ENCODE results near the gene GRAMD2B.
"Not testable (repeated sequence)": the region's sequence is repeated elsewhere in the genome, so short reads cannot be mapped to it uniquely, and the experiment has no call there.

The GRAMD2B gene

DNA sequence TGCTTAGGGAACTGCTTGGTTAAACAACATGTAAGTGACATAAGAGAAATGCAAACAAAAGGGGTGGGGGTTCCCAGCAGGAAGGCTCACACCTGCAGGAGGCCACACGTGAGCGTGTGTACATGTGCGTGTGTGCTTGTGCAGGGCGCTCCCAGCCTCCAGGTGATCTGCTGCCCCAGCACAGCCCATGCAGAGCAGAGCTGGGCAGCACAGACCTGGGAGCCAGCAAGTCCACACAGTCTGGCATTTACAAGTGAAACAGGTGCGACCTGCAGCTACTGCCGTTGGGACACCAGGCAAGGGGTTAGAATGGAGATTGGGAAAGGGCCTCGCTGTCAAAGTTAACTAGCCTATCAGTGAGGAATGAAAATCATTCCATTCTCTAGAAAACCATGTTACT, 41.8 kb downstream of the GRAMD2B start:
- no peaks in the 10 kb centered on the region for H3K36me3 Mint-ChIP-seq (ENCODE audit: low read depth)
- H3K27me3 Mint-ChIP-seq, result no peaks in the 10 kb centered on the region
- intact Hi-C loops (cut with micrococcal nuclease), result no loop called here
- H3K9me3 Mint-ChIP-seq, result no peaks in the 10 kb centered on the region
- no peak overlapping the region for H3K27ac Mint-ChIP-seq
- no peak overlapping the region for H3K4me3 Mint-ChIP-seq
- no peaks in the 10 kb centered on the region for H3K4me1 Mint-ChIP-seq (ENCODE audit: low read depth)

DNA sequence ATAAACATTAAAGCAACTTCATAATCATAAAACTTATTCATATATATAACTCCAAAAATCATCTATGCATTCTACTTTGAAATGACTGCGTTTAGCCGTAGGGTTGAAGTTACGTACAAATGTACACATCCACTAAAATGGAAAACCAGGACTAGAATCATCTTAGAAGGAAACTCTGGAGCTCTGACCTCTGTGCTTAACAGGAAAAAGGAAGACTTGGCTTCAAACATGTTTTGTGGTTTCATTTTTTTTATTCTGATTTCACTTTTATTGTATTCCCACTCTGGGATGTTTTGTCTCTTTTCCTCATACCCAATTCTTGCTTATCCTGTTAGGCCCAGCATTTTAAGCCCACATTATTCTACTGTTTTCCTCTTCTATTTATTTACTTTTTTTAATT, 44.9 kb downstream of the GRAMD2B start:
- Mint-ChIP-seq H3K36me3 (ENCODE audit: low read depth) (no peaks in the 10 kb centered on the region), H3K4me1 (ENCODE audit: low read depth) (no peaks in the 10 kb centered on the region), H3K27ac (no peak overlapping the region), H3K9me3 (no peaks in the 10 kb centered on the region), H3K27me3 (no peaks in the 10 kb centered on the region), H3K4me3 (no peak overlapping the region)
- intact Hi-C loops (cut with micrococcal nuclease), result no loop called here

DNA sequence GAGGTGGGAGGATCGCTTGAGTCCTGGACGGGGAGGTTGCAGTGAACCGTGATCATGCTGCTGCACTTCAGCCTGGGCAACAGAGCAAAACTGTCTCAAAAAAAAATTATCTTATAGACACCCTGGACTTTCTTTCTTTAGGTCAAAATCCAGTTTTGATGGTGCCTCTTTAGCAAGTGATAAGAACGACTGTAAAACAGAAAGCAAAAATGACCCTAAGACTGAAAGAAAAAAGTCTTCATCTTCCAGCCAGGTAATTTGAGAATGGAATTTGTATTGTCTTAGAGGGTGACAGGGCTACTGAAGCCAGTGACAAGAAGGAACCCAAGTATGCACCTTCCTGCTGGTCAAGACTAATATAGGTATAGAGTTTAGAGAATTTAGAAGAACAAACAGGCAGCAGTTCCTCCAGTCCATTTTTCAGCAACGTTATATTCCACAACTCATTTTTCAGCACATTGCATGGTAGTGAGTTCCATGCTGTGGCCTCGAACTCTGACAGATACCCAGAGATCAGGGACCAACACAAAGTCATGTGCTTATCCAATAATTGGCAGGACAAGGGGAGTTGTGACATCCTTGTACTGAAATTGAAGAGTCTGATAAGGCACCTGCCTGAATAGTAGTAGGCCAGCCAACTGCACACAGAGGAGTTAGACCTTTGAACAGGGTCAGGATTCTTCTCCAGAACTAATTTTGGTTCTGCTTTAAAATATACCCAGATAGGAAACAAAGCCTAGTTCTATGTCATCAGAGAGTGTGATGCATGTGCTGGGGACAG, 46.5 kb downstream of the GRAMD2B start:
- Mint-ChIP-seq H3K4me3 (no peak overlapping the region), H3K4me1 (ENCODE audit: low read depth) (no peaks in the 10 kb centered on the region), H3K9me3 (no peaks in the 10 kb centered on the region), H3K36me3 (ENCODE audit: low read depth) (no peaks in the 10 kb centered on the region), H3K27me3 (no peaks in the 10 kb centered on the region), H3K27ac (no peak overlapping the region)
- intact Hi-C loops (cut with micrococcal nuclease), result no loop called here

DNA sequence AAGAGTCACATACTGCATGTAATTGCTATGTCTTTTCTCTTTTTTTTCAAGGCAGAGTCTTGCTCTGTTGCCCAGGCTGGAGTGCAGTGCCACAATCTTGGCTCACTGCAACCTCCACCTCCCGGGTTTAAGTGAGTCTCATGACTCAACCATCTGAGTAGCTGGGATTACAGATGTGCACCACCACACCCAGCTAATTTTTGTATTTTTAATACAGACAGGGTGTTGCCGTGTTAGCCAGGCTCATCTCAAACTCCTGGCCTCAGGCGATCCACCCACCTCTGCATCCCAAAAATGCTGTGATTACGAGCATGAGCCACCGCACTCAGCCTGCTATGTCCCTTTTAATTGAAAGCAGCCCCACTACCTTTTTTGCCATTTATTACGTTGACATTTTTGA, 47.3 kb downstream of the GRAMD2B start:
- H3K36me3 Mint-ChIP-seq (ENCODE audit: low read depth); H3K9me3 Mint-ChIP-seq; H3K27ac Mint-ChIP-seq; H3K4me1 Mint-ChIP-seq (ENCODE audit: low read depth); intact Hi-C loops (cut with micrococcal nuclease); H3K27me3 Mint-ChIP-seq; H3K4me3 Mint-ChIP-seq: not testable (repeated sequence)

DNA sequence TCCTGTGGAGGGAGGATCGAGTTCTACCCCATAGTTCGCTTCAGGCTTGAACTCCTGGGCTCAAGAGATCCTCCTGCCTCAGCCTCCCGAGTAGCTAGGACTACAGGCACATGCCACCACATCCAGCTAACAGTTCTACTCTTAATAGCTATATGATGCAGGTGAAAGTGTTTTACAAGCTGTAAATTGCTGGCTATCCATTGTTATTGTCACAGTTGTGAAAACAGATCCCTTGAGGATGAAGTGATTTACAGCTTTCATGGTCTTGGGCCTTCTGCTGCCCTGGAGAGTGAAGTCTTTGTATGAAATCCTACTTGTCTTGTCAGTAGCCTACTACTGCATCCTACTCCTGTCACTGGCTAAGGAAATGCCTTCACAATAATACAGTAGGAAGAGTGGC, 48.0 kb downstream of the GRAMD2B start:
- Mint-ChIP-seq H3K36me3 (ENCODE audit: low read depth) (no peaks in the 10 kb centered on the region), H3K9me3 (no peaks in the 10 kb centered on the region), H3K4me3 (no peak overlapping the region), H3K4me1 (ENCODE audit: low read depth) (no peaks in the 10 kb centered on the region), H3K27me3 (no peaks in the 10 kb centered on the region), H3K27ac (no peak overlapping the region)
- intact Hi-C loops (cut with micrococcal nuclease), result no loop called here

DNA sequence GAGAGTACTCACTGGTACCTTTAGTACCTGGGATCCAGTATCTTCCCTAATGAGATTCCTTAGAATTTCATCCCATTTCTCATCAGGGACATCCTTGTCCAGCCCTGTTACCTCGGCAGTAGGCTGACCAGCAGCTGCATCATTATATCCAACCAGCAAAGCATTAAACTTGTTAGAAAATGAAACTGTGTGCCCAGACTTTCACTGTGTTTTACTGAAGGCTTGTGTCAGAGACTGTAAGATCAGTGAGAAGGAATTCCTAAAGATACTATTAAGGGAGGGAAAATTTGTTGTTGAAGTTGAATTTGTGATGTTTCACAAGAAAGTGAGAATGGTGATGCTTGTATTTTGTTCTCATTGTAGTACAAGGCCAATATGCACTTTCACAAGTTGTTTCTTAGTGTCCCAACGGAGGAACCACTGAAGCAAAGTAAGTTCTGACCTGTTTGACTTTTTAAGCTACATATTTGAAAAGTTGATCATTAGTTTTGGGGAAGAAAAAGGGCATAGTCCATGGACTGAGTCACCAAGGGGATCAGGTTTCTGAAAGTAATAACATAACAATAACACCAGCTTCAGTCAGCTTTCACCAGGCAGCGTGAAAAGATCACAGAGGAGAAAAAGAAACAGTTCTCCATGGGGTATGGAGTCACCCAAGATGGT, 48.8 kb downstream of the GRAMD2B start:
- H3K36me3 Mint-ChIP-seq (ENCODE audit: low read depth), result no peaks in the 10 kb centered on the region

DNA sequence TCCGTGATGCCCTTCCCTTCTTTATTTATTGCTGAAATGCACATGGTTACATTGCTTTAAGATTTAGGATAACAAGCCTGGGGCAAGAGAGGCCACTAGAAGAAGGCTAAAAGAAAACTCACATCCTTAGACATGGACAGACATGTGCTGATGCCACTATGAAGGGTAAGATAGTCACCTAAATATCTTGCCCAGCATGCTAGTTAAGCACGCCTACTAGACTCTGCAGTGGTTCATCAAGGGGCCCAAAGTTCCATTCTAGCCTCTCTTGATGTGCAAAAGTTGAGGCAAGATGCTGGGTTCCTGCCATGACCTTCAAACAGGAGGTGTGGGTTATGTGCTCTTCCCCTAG, 49.3 kb downstream of the GRAMD2B start:
- H3K27ac Mint-ChIP-seq, result no peak overlapping the region
- H3K36me3 Mint-ChIP-seq (ENCODE audit: low read depth), result no peaks in the 10 kb centered on the region
- intact Hi-C loops (cut with micrococcal nuclease), result no loop called here
- H3K4me1 Mint-ChIP-seq (ENCODE audit: low read depth), result no peaks in the 10 kb centered on the region
- H3K9me3 Mint-ChIP-seq, result no peaks in the 10 kb centered on the region
- H3K4me3 Mint-ChIP-seq, result no peak overlapping the region
- H3K27me3 Mint-ChIP-seq, result no peaks in the 10 kb centered on the region

More for the DNA sequence above, 48.8 kb downstream of the GRAMD2B start:
- intact Hi-C loops (cut with micrococcal nuclease), result no loop called here
- no peaks in the 10 kb centered on the region for H3K4me1 Mint-ChIP-seq (ENCODE audit: low read depth)
- no peak overlapping the region for H3K27ac Mint-ChIP-seq
- H3K27me3 Mint-ChIP-seq, result no peaks in the 10 kb centered on the region
- H3K9me3 Mint-ChIP-seq, result no peaks in the 10 kb centered on the region
- H3K4me3 Mint-ChIP-seq, result no peak overlapping the region

DNA sequence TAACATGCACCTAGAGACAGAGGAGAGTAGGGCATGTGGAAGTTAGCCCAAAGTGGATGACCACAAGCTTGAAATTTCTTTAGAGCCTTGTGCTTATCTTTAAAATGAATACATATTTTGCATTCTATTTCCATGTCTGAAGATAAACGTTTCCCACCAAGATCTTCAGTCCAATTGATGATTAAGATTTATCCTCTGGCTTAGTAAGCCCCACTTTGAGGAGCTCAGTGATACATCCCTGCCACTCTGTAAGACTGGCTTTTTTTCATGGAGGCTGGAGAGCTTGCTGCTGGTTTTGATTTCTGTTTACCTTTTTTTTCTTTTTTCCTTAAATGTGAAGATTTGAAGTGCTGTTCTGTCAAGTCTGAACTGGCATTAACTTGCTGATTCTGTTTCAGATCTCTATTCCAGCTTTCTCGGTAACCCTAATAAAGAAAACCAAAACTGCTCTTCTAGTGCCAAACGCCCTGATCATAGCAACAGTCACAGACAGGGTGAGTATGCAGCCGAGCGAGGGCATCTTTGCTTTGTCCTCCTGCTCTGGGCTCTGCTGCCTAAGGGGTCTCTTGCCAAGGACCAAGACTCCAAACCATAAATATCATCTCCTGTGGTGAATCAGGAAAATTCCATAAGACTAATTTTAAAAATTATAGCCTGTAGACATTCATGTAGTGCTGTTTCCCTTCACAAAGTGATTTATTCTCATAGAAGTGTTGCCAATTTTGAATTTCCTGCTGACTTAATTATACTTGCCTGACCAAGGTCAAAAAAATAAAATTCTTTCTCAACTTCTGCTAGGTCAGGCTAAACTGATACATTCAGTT, 54.3 kb downstream of the GRAMD2B start:
- Mint-ChIP-seq H3K4me1 (ENCODE audit: low read depth) (no peaks in the 10 kb centered on the region), H3K36me3 (ENCODE audit: low read depth) (peaks cover 6% of the 10 kb centered on the region), H3K4me3 (no peak overlapping the region), H3K27ac (no peak overlapping the region), H3K9me3 (no peaks in the 10 kb centered on the region), H3K27me3 (no peaks in the 10 kb centered on the region)
- intact Hi-C loops (cut with micrococcal nuclease), result no loop called here

DNA sequence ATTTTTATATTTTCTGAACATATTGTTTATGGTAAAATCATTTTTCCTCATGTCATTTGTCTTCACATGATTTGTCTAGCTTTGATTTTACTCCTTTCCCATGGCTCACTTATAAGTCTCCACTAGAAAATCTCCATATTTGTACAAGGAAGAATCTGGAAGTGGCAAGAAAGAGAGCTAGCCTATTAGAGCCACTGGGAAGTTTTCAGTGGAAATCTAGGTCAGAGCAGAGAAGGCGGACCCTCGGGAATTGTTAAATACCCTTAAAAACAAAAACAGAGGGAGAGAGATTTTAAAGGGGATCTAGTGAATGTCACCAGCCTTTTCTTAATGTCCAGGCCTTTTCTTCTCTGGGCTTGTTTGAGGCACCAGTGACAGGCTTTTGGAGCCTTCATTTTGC, 56.6 kb downstream of the GRAMD2B start:
- Mint-ChIP-seq H3K4me3 (no peak overlapping the region), H3K36me3 (ENCODE audit: low read depth) (peaks cover 13% of the 10 kb centered on the region), H3K27me3 (no peaks in the 10 kb centered on the region), H3K27ac (no peak overlapping the region), H3K4me1 (ENCODE audit: low read depth) (no peaks in the 10 kb centered on the region), H3K9me3 (no peaks in the 10 kb centered on the region)
- intact Hi-C loops (cut with micrococcal nuclease), result no loop called here

DNA sequence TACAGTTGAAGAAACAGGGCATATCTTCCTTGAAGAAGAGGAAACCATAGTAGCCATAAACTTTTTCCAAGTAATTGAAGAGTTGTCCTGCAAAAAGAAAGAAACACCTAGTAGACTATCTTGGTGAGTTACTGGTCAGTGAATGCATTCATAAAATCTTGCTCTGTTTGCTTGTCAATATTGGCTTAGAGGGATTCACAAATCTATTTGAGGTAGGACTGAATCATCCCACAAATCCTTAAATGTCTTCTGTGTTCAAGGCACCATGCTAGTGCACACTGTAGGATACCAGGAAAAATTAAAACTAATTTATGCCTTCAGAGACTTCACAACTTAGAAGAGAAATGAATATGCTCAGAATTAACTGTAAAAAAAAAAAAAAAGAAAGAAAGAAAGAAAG, 57.6 kb downstream of the GRAMD2B start:
- H3K4me1 Mint-ChIP-seq (ENCODE audit: low read depth), result no peaks in the 10 kb centered on the region
- intact Hi-C loops (cut with micrococcal nuclease), result no loop called here
- H3K27me3 Mint-ChIP-seq, result no peaks in the 10 kb centered on the region
- H3K4me3 Mint-ChIP-seq, result no peak overlapping the region
- H3K9me3 Mint-ChIP-seq, result no peaks in the 10 kb centered on the region
- H3K27ac Mint-ChIP-seq, result no peak overlapping the region
- H3K36me3 Mint-ChIP-seq (ENCODE audit: low read depth), result peaks cover 13% of the 10 kb centered on the region

DNA sequence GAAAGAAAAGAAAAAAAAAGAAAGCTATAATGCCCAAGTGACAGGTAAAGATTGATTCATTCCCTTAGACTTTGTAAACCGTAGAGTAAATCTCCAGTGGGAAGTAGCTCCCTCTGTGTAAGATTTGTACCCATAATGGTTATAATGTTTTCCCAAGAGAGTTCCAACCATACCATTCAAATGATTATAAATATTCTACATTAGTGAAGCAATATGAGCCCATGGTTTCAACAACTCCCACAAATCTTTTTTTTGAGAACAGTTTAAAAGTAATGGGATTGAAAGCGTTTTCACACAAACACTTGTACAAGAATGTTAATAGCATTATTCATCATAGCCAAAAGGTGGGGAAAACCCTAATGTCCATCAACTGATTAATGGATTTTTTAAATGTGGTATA, 58.0 kb downstream of the GRAMD2B start:
- H3K27ac Mint-ChIP-seq, result no peak overlapping the region
- intact Hi-C loops (cut with micrococcal nuclease), result no loop called here
- H3K4me1 Mint-ChIP-seq (ENCODE audit: low read depth), result no peaks in the 10 kb centered on the region
- no peak overlapping the region for H3K4me3 Mint-ChIP-seq
- H3K27me3 Mint-ChIP-seq, result no peaks in the 10 kb centered on the region
- H3K36me3 Mint-ChIP-seq (ENCODE audit: low read depth), result peaks cover 13% of the 10 kb centered on the region
- H3K9me3 Mint-ChIP-seq, result no peaks in the 10 kb centered on the region

DNA sequence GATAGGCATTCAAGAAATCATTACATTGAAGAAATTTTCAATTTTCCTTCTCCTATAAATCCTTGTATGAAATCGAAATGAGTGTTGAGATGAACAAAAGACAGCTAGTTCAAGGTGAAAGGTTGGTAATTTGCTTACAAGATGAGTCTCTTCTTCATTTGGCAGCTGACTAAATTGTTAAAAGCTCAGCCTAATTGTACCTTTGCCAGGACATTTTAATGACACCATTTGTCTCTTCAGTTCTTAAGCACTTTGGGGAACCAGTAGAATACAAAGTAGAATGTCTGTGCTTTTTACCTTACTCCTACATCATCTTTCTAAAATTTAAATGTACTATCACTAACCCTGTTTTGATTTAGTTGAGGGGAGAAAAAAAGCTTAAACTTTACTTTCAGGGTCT, 59.4 kb downstream of the GRAMD2B start:
- Mint-ChIP-seq H3K27me3 (no peaks in the 10 kb centered on the region), H3K4me1 (ENCODE audit: low read depth) (no peaks in the 10 kb centered on the region), H3K9me3 (no peaks in the 10 kb centered on the region), H3K27ac (no peak overlapping the region), H3K36me3 (ENCODE audit: low read depth) (peaks cover 13% of the 10 kb centered on the region), H3K4me3 (no peak overlapping the region)
- intact Hi-C loops (cut with micrococcal nuclease), result no loop called here

DNA sequence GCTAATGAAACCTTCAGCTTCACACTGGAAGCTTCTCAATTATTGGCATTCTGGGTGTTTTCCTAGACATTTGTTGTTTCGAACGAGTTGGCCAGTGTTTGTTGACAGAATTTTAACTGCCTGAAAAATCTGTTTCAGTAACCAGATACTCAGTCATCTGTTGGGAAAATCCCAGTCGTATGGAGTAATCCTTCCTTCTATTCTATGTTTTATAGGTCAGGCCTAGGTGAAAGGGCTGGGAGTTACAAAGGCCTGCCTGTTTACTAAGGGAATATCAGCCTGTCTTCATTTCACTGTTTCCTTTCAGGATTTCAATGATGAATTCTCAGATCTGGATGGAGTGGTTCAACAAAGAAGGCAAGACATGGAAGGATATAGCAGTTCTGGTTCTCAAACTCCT, 59.9 kb downstream of the GRAMD2B start:
- intact Hi-C loops (cut with micrococcal nuclease), result no loop called here
- Mint-ChIP-seq H3K4me1 (ENCODE audit: low read depth) (no peaks in the 10 kb centered on the region), H3K27ac (no peak overlapping the region), H3K9me3 (no peaks in the 10 kb centered on the region), H3K27me3 (no peaks in the 10 kb centered on the region), H3K4me3 (no peak overlapping the region), H3K36me3 (ENCODE audit: low read depth) (peaks cover 13% of the 10 kb centered on the region)

DNA sequence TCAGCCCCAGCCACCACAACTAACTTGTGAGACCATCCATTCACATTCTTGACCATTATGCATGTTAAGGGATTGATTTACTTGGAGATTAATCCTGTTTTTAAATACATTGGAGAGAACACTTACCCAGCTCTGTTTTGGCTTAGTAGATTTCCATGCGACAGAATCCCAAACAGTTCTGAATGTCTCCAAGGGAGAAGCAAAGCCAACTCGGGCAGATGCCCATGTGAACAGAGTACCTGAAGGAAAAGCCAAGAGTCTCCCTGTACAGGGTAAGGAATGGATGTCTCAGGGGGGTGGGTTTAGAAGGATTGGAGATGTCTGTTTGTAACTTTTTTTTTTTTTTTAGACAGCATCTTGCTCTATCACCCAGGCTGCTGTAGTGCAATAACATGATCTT, 61.0 kb downstream of the GRAMD2B start:
- H3K27me3 Mint-ChIP-seq, result no peaks in the 10 kb centered on the region
- H3K36me3 Mint-ChIP-seq (ENCODE audit: low read depth), result peaks cover 13% of the 10 kb centered on the region
- no peak overlapping the region for H3K27ac Mint-ChIP-seq
- no peaks in the 10 kb centered on the region for H3K9me3 Mint-ChIP-seq
- no peak overlapping the region for H3K4me3 Mint-ChIP-seq
- no peaks in the 10 kb centered on the region for H3K4me1 Mint-ChIP-seq (ENCODE audit: low read depth)
- intact Hi-C loops (cut with micrococcal nuclease), result no loop called here
